GM12878 (cell line): ENCODE data around the gene RBL2. TPM values are rescaled to one million over a fixed set of nuclear protein-coding genes. Genes with fewer than 3 reads are reported as not detected.

ENCODE experiments used
- BHLHE40 ChIP-seq, 2 experiments: fragments of 450-650 bp in 1 of 2; IDR thresholded peaks; 2 replicates each; pipeline ENCODE4 v1.6.1; 2011 to 2017; ENCODE audit warnings: low read depth in 2 of 2, borderline replicate concordance in 1 of 2, improper control_type of control experiment in 1 of 2, low read length in 1 of 2, mild to moderate bottlenecking in 1 of 2
- CEBPZ ChIP-seq: fragments of 150-350 bp; IDR thresholded peaks from 2 replicates; pipeline ENCODE4 v1.6.1; 2016; ENCODE audit warnings: low read depth, low read length
- CHD2 ChIP-seq: IDR thresholded peaks from 2 replicates; pipeline ENCODE4 v1.6.1; 2011; ENCODE audit warnings: low read depth, low read length, improper control_type of control experiment, borderline replicate concordance
- DPF2 ChIP-seq: fragments of 450-650 bp; IDR thresholded peaks from 2 replicates; pipeline ENCODE4 v1.6.1; 2017; ENCODE audit warnings: mild to moderate bottlenecking
- FOXK2 ChIP-seq: fragments of 450-650 bp; IDR thresholded peaks from 2 replicates; pipeline ENCODE4 v1.6.1; 2017; ENCODE audit warnings: mild to moderate bottlenecking, moderate library complexity
- JUND ChIP-seq: IDR thresholded peaks from 2 replicates; pipeline ENCODE4 v1.6.1; 2012; ENCODE audit warnings: low read depth, mild to moderate bottlenecking, low read length, improper control_type of control experiment, moderate library complexity
- KLF5 ChIP-seq: fragments of 450-650 bp; IDR thresholded peaks from 2 replicates; pipeline ENCODE4 v1.6.1; 2014; ENCODE audit warnings: mild to moderate bottlenecking; ENCODE audit not compliant: partially characterized antibody
- MEF2B ChIP-seq: fragments of 450-650 bp; IDR thresholded peaks from 2 replicates; pipeline ENCODE4 v1.6.1; 2018; ENCODE audit warnings: mild to moderate bottlenecking, moderate library complexity; ENCODE audit not compliant: partially characterized antibody, poor library complexity, severe bottlenecking
- MTA3 ChIP-seq: IDR thresholded peaks from 2 replicates; pipeline ENCODE4 v1.6.1; 2012; ENCODE audit warnings: low read length, inconsistent platforms, borderline replicate concordance
- NFYB ChIP-seq: IDR thresholded peaks from 2 replicates; pipeline ENCODE4 v1.6.1; 2011; ENCODE audit warnings: low read depth, mild to moderate bottlenecking, low read length, improper control_type of control experiment, moderate library complexity; ENCODE audit not compliant: insufficient read depth
- PML ChIP-seq: IDR thresholded peaks from 2 replicates; pipeline ENCODE4 v1.6.1; 2012; ENCODE audit warnings: low read length, inconsistent platforms
- RAD51 ChIP-seq: fragments of 450-650 bp; IDR thresholded peaks from 2 replicates; pipeline ENCODE4 v1.6.1; 2016; ENCODE audit warnings: moderate library complexity, mild to moderate bottlenecking, inconsistent platforms
- RBBP5 ChIP-seq: fragments of 200-600 bp; sonication (generic); conservative IDR thresholded peaks from 2 replicates; pipeline ENCODE4 v1.6.1; 2016
- RUNX3 ChIP-seq: IDR thresholded peaks from 2 replicates; pipeline ENCODE4 v1.6.1; 2012; ENCODE audit warnings: low read length, inconsistent platforms
- SMARCA5 ChIP-seq: fragments of 450-650 bp; IDR thresholded peaks from 2 replicates; pipeline ENCODE4 v1.6.1; 2017; ENCODE audit warnings: mild to moderate bottlenecking
- SMC3 ChIP-seq: IDR thresholded peaks from 2 replicates; pipeline ENCODE4 v1.6.1; 2011; ENCODE audit warnings: low read length, improper control_type of control experiment, borderline replicate concordance
- TBL1XR1 ChIP-seq: IDR thresholded peaks from 2 replicates; pipeline ENCODE4 v1.6.1; 2012; ENCODE audit warnings: low read depth, low read length, improper control_type of control experiment
- ZNF24 ChIP-seq: fragments of 450-650 bp; IDR thresholded peaks from 2 replicates; pipeline ENCODE4 v1.6.1; 2017; ENCODE audit warnings: antibody characterized with exemption, mild to moderate bottlenecking
- polyA plus RNA-seq, 11 experiments: library from polyadenylated mRNA; depleted of rRNA in 4 of 11; unstranded in 6 of 11; stranded (reverse) in 5 of 11; fragments of >200 nt; fragmentation: Nextera tagmentation in 4 of 11; fragmentation: Illumina TruSeq in 1 of 11; extraction: Ambion mirVana in 4 of 11; extraction: Trizol in 1 of 11; gene quantifications; 1 replicate in 1 of 11; 2 replicates in 10 of 11; pipeline versions ENCODE4 v1.2.1 to v1.2.3, GENCODE V29; 2011 to 2016; ENCODE audit warnings: inconsistent platforms in 2 of 11, missing spikeins in 2 of 11, low read depth in 1 of 11
- total RNA-seq, 4 experiments: library from RNA; depleted of rRNA in 3 of 4; stranded (reverse); fragments of >200 nt in 3 of 4; fragmentation: Illumina TruSeq in 1 of 4; extraction: Trizol in 1 of 4; gene quantifications; 2 replicates each; pipeline versions ENCODE4 v1.2.1 to v1.2.3, GENCODE V29; 2013 to 2021
- TF ChIP-seq, protein P1 (sequence below): IDR thresholded peaks from 2 replicates; pipeline ENCODE4 v1.6.1; 2012; ENCODE audit warnings: improper control_type of control experiment, low read depth, low read length; ENCODE audit not compliant: insufficient replicate concordance
- TF ChIP-seq, protein P2 (sequence below): IDR thresholded peaks from 2 replicates; pipeline ENCODE4 v1.6.1; 2012; ENCODE audit warnings: low read length, inconsistent platforms

RBL2 gene
- total and polyA plus RNA-seq, 10 of the 15 experiments (the other 5 are each of a cell fraction or from before 2014, with no cell fraction given), result 10.0 to 107 (median 39.0) TPM

GRCh38 chr16:53457670-53458069, 23.4 kb downstream of the RBL2 start (continued):
- TF ChIP-seq, protein P1, sequence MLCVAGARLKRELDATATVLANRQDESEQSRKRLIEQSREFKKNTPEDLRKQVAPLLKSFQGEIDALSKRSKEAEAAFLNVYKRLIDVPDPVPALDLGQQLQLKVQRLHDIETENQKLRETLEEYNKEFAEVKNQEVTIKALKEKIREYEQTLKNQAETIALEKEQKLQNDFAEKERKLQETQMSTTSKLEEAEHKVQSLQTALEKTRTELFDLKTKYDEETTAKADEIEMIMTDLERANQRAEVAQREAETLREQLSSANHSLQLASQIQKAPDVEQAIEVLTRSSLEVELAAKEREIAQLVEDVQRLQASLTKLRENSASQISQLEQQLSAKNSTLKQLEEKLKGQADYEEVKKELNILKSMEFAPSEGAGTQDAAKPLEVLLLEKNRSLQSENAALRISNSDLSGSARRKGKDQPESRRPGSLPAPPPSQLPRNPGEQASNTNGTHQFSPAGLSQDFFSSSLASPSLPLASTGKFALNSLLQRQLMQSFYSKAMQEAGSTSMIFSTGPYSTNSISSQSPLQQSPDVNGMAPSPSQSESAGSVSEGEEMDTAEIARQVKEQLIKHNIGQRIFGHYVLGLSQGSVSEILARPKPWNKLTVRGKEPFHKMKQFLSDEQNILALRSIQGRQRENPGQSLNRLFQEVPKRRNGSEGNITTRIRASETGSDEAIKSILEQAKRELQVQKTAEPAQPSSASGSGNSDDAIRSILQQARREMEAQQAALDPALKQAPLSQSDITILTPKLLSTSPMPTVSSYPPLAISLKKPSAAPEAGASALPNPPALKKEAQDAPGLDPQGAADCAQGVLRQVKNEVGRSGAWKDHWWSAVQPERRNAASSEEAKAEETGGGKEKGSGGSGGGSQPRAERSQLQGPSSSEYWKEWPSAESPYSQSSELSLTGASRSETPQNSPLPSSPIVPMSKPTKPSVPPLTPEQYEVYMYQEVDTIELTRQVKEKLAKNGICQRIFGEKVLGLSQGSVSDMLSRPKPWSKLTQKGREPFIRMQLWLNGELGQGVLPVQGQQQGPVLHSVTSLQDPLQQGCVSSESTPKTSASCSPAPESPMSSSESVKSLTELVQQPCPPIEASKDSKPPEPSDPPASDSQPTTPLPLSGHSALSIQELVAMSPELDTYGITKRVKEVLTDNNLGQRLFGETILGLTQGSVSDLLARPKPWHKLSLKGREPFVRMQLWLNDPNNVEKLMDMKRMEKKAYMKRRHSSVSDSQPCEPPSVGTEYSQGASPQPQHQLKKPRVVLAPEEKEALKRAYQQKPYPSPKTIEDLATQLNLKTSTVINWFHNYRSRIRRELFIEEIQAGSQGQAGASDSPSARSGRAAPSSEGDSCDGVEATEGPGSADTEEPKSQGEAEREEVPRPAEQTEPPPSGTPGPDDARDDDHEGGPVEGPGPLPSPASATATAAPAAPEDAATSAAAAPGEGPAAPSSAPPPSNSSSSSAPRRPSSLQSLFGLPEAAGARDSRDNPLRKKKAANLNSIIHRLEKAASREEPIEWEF, result no peak
- TF ChIP-seq ZNF24 (no peak), MTA3 (0 out of 2 replicates have a peak, but pooled peaks have one; percentile 25), JUND (no peak), BHLHE40 (IDR thresholded peaks at IDR 0.05; ENCODE audit: borderline replicate concordance in 1 of 2, low read depth in 2 of 2, low read length in 1 of 2) (peak; percentile 78 to 80), CHD2 (peak; percentile 56; the same call in 1 of the 2 replicates), DPF2 (peak; percentile 84; the same call in 1 of the 2 replicates), RAD51 (no peak), RBBP5 (no peak), CEBPZ (no peak), SMARCA5 (no peak), RUNX3 (peak; percentile 99), SMC3 (peak; percentile 20; the same call in 1 of the 2 replicates), NFYB (no peak), PML (no peak), FOXK2 (peak; percentile 75), MEF2B (peak; percentile 45), KLF5 (no peak), TBL1XR1 (peak; percentile 83)
- TF ChIP-seq, protein P2, sequence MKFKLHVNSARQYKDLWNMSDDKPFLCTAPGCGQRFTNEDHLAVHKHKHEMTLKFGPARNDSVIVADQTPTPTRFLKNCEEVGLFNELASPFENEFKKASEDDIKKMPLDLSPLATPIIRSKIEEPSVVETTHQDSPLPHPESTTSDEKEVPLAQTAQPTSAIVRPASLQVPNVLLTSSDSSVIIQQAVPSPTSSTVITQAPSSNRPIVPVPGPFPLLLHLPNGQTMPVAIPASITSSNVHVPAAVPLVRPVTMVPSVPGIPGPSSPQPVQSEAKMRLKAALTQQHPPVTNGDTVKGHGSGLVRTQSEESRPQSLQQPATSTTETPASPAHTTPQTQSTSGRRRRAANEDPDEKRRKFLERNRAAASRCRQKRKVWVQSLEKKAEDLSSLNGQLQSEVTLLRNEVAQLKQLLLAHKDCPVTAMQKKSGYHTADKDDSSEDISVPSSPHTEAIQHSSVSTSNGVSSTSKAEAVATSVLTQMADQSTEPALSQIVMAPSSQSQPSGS, result peak; percentile 58; the same call in 1 of the 2 replicates
